ENCODE results near the gene SLCO2A1.

Gene SLCO2A1

DNA sequence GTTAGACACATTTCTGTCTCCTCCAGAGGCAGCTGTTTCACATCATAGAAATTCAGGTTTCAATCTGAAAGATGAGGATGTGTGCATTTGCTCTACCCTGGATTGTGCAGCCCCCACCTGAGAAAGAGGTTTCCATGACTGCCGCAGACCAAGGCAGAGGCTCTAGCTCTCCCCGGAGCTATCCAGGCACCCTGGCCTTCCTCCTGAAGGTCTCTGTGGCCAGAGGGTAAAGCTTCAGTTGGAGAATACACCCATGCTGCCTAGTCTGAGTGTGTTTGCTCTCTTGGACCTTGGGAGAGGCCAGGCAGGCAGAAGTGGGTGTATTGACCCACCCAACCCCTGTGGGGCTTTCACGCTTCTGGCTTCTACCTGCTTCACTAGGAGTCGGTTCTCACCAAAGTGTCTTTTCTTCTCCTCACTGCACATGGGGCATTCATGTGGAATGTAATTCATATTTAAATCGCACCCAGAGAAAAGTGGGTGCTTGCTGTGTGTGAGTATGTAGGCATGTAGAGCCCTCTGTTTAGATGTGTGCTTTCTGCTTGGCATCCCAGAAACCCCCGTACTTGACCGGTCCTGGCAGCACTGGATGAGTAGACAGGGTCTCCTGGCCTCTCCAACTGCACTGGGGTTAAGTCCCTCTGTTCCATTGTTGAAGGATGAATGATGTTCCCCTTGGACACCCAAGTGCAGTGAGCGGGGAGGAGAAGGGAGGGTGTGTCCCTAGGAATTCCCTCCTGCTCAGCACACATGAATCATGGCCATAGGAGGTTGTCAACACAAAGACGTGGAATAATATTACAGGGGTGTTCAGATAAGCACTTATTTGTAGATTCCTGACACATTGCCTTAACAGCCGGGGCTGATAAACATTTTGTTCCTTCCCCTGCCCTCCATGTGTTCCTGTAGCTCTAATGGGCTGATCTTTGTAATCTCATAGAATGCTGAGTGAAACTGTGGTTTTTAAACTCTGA lies 113.8 kb downstream of the SLCO2A1 start:
- ATAC-seq: no peak
- TF ChIP-seq, protein P1, sequence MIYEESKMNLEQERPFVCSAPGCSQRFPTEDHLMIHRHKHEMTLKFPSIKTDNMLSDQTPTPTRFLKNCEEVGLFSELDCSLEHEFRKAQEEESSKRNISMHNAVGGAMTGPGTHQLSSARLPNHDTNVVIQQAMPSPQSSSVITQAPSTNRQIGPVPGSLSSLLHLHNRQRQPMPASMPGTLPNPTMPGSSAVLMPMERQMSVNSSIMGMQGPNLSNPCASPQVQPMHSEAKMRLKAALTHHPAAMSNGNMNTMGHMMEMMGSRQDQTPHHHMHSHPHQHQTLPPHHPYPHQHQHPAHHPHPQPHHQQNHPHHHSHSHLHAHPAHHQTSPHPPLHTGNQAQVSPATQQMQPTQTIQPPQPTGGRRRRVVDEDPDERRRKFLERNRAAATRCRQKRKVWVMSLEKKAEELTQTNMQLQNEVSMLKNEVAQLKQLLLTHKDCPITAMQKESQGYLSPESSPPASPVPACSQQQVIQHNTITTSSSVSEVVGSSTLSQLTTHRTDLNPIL (CRISPR knock-in tag; IDR thresholded peaks at IDR 0.05; ENCODE audit: low read depth): no peak
- TF ChIP-seq BACH2 (CRISPR knock-in tag; IDR thresholded peaks at IDR 0.05; ENCODE audit: borderline replicate concordance): no peak

DNA sequence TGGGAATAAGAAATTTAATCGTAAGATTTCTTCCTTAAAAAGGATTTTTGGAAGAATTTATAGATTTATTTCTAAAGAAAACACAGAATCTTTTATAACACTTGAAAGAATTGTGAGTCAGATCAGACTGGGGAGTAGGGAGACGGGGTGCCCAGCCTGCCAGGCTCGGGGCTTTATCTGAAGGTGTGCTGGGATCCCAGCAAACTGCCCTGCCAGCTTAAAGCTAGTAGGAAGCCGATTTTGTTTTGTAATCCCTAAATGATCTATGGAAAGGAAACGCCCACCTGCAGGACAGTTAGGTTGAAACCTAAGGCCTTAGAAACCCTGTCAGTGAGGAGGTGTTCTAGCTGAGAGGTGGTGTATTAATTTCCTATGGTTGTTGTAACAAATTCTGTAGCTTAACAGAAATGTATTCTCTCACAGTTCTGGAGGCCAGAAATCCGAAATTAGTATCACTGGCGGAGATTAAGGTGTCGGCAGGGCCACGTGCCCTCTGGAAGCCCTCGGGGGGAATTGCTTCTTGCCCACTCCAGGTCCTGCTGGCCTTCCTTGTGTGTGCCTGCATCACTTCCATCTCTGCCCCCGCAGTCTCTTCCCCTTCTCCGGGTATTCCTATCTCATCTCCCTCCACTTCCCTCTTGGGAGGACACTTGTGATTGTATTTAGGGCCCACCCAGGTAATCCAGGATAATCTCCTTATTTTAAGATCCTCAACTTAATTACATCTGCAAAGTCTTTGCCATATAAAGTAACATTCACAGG lies 114.7 kb downstream of the SLCO2A1 start:
- no peak for ATAC-seq
- TF ChIP-seq BACH2 (CRISPR knock-in tag; IDR thresholded peaks at IDR 0.05; ENCODE audit: borderline replicate concordance) (no peak), ZC3H10 (CRISPR knock-in tag; IDR thresholded peaks at IDR 0.05) (no peak), OSR1 (CRISPR knock-in tag; IDR thresholded peaks at IDR 0.05) (no peak), CSDC2 (CRISPR knock-in tag; IDR thresholded peaks at IDR 0.05) (no peak), RARB (CRISPR knock-in tag; IDR thresholded peaks at IDR 0.05) (no peak), SNAI2 (CRISPR knock-in tag; IDR thresholded peaks at IDR 0.05) (no peak)

DNA sequence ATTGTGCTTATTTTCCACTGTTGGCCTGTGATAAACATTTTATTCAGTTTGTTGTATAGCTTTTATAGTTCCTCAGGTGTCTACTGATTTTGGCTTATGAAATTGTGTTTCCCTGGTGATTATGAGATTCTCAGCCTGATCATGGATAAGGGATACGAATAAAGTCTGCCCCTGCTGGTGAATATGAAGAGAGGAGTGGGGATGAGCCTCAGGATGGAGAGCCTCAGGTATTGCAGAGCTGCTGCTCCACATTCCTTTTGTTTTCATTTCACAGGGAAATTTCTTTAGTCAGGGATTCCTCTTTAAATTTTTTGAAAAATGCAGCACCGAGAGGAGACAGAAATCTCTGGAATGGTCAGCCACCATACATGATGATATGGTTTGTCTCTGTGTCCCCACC lies 119.3 kb downstream of the SLCO2A1 start:
- ATAC-seq: peak; percentile 53; the same call in 1 of the 3 replicates
- TF ChIP-seq BACH2 (CRISPR knock-in tag; IDR thresholded peaks at IDR 0.05; ENCODE audit: borderline replicate concordance): no peak
- no peak for TF ChIP-seq TOX (CRISPR knock-in tag; IDR thresholded peaks at IDR 0.05; ENCODE audit: borderline replicate concordance)
- TF ChIP-seq GLIS3 (CRISPR knock-in tag; IDR thresholded peaks at IDR 0.05): no peak
- TF ChIP-seq, protein P2, sequence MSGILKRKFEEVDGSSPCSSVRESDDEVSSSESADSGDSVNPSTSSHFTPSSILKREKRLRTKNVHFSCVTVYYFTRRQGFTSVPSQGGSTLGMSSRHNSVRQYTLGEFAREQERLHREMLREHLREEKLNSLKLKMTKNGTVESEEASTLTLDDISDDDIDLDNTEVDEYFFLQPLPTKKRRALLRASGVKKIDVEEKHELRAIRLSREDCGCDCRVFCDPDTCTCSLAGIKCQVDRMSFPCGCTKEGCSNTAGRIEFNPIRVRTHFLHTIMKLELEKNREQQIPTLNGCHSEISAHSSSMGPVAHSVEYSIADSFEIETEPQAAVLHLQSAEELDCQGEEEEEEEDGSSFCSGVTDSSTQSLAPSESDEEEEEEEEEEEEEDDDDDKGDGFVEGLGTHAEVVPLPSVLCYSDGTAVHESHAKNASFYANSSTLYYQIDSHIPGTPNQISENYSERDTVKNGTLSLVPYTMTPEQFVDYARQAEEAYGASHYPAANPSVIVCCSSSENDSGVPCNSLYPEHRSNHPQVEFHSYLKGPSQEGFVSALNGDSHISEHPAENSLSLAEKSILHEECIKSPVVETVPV (CRISPR knock-in tag; IDR thresholded peaks at IDR 0.05): no peak
- TF ChIP-seq PPARA (CRISPR knock-in tag; IDR thresholded peaks at IDR 0.05; ENCODE audit: borderline replicate concordance): no peak
- no peak for TF ChIP-seq TCF4 (CRISPR knock-in tag; IDR thresholded peaks at IDR 0.05; ENCODE audit: borderline replicate concordance)
- no peak for TF ChIP-seq ZC3H10 (CRISPR knock-in tag; IDR thresholded peaks at IDR 0.05)
- TF ChIP-seq, protein P3, sequence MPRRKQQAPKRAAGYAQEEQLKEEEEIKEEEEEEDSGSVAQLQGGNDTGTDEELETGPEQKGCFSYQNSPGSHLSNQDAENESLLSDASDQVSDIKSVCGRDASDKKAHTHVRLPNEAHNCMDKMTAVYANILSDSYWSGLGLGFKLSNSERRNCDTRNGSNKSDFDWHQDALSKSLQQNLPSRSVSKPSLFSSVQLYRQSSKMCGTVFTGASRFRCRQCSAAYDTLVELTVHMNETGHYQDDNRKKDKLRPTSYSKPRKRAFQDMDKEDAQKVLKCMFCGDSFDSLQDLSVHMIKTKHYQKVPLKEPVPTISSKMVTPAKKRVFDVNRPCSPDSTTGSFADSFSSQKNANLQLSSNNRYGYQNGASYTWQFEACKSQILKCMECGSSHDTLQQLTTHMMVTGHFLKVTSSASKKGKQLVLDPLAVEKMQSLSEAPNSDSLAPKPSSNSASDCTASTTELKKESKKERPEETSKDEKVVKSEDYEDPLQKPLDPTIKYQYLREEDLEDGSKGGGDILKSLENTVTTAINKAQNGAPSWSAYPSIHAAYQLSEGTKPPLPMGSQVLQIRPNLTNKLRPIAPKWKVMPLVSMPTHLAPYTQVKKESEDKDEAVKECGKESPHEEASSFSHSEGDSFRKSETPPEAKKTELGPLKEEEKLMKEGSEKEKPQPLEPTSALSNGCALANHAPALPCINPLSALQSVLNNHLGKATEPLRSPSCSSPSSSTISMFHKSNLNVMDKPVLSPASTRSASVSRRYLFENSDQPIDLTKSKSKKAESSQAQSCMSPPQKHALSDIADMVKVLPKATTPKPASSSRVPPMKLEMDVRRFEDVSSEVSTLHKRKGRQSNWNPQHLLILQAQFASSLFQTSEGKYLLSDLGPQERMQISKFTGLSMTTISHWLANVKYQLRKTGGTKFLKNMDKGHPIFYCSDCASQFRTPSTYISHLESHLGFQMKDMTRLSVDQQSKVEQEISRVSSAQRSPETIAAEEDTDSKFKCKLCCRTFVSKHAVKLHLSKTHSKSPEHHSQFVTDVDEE (CRISPR knock-in tag; IDR thresholded peaks at IDR 0.05): no peak

DNA sequence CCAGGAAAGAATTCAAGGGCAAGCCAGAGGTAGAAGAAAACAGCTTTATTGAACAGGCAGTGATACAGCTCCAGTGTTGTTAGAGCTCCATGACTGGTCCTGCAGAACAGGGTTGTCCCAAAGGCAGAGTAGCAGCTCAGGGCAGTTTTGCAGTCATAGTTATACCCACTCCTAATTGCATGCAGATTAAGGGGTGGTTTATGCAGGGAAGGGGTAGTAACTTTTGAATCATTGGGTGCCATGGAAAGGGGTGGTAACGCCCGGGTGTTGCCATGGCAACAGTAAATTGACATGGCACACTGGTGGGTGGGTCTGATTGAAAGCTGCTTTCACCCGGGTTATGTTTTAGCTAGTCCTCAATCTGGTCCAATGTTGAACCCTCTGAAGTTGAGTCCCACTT lies 124.3 kb downstream of the SLCO2A1 start:
- TF ChIP-seq ZNF8 (CRISPR knock-in tag; IDR thresholded peaks at IDR 0.05): no peak
- TF ChIP-seq, protein P4, sequence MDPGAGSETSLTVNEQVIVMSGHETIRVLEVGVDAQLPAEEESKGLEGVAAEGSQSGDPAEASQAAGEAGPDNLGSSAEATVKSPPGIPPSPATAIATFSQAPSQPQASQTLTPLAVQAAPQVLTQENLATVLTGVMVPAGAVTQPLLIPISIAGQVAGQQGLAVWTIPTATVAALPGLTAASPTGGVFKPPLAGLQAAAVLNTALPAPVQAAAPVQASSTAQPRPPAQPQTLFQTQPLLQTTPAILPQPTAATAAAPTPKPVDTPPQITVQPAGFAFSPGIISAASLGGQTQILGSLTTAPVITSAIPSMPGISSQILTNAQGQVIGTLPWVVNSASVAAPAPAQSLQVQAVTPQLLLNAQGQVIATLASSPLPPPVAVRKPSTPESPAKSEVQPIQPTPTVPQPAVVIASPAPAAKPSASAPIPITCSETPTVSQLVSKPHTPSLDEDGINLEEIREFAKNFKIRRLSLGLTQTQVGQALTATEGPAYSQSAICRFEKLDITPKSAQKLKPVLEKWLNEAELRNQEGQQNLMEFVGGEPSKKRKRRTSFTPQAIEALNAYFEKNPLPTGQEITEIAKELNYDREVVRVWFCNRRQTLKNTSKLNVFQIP (CRISPR knock-in tag; IDR thresholded peaks at IDR 0.05; ENCODE audit: borderline replicate concordance, low read depth): no peak
- no peak for ATAC-seq

DNA sequence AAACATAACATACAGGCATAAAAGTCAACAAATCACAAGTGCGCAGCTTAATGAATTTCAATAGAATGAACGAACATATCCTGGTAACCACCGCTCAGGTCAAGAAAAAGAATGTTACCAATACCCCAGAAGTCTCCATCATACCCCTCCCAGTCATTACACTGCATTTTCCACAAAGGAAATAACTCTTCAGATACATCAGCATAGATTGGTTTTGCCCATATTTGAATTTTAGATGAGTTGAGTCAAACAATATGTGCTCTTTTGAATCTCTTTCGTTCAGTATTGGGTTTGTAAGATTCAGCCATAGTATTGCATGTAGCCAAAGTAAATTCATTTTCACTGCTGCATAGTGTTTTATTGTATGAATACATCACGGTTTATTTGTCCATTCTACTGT lies 127.9 kb downstream of the SLCO2A1 start:
- ATAC-seq: no peak
- TF ChIP-seq, protein P2 (CRISPR knock-in tag; IDR thresholded peaks at IDR 0.05): no peak
